ENCODE data around the gene LRTM2. TPM values are rescaled to one million over a fixed set of nuclear protein-coding genes. Genes with fewer than 3 reads are reported as not detected.

Gene LRTM2
- total and polyA plus RNA-seq, 8 donors: not detected

- no peak overlapping the region for H3K27ac ChIP-seq
- peaks cover 0 to 12% (median 0%) of the 10 kb centered on the region in 3 donors for H3K36me3 ChIP-seq
- DNase-seq (no peak), FAIRE-seq (no peak), ATAC-seq (no peak)
- TF ChIP-seq, protein P1, sequence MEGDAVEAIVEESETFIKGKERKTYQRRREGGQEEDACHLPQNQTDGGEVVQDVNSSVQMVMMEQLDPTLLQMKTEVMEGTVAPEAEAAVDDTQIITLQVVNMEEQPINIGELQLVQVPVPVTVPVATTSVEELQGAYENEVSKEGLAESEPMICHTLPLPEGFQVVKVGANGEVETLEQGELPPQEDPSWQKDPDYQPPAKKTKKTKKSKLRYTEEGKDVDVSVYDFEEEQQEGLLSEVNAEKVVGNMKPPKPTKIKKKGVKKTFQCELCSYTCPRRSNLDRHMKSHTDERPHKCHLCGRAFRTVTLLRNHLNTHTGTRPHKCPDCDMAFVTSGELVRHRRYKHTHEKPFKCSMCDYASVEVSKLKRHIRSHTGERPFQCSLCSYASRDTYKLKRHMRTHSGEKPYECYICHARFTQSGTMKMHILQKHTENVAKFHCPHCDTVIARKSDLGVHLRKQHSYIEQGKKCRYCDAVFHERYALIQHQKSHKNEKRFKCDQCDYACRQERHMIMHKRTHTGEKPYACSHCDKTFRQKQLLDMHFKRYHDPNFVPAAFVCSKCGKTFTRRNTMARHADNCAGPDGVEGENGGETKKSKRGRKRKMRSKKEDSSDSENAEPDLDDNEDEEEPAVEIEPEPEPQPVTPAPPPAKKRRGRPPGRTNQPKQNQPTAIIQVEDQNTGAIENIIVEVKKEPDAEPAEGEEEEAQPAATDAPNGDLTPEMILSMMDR (IDR thresholded peaks at IDR 0.05): no peak
- WGBS, 2 donors: 88 to 91% methylated on average over 4 of the region's 4 CpGs
- intact Hi-C loops (cut with DNase I): no loop called here
- no peaks in the 10 kb centered on the region for H3K9me3 ChIP-seq
- H3K4me1 ChIP-seq: peaks cover 0 to 4% (median 3%) of the 10 kb centered on the region in 3 donors
- no peak overlapping the region for H3K4me3 ChIP-seq
- no peaks in the 10 kb centered on the region for H3K27me3 ChIP-seq
Observed at GRCh38 chr12:1778911-1779310, 41.5 kb upstream of the LRTM2 start.

GRCh38 chr12:1779783-1780182, 40.6 kb upstream of the LRTM2 start:
- H3K9me3 ChIP-seq: no peaks in the 10 kb centered on the region
- peak in 2 of 4 donors; percentile 43 to 50 for ATAC-seq
- no peak for FAIRE-seq
- no peaks in the 10 kb centered on the region for H3K27me3 ChIP-seq
- intact Hi-C loops (cut with DNase I): no loop called here
- no peak overlapping the region for H3K27ac ChIP-seq
- H3K36me3 ChIP-seq: peaks cover 0 to 21% (median 0%) of the 10 kb centered on the region in 3 donors
- H3K4me3 ChIP-seq: no peak overlapping the region
- WGBS, 2 donors: 31 to 40% methylated on average over 1 of the region's 1 CpG
- TF ChIP-seq, protein P1 (IDR thresholded peaks at IDR 0.05): no peak
- no peak for DNase-seq
- peaks cover 0 to 4% (median 3%) of the 10 kb centered on the region in 3 donors for H3K4me1 ChIP-seq

GRCh38 chr12:1781772-1782171, 38.6 kb upstream of the LRTM2 start:
- no peaks in the 10 kb centered on the region for H3K9me3 ChIP-seq
- H3K27ac ChIP-seq: no peak overlapping the region
- WGBS, 2 donors: 26 to 33% methylated on average over 2 of the region's 2 CpGs
- intact Hi-C loops (cut with DNase I): no loop called here
- H3K4me1 ChIP-seq: peaks cover 0 to 4% (median 3%) of the 10 kb centered on the region in 3 donors
- H3K4me3 ChIP-seq: no peak overlapping the region
- DNase-seq: no peak
- peaks cover 0 to 37% (median 4%) of the 10 kb centered on the region in 3 donors for H3K36me3 ChIP-seq
- no peaks in the 10 kb centered on the region for H3K27me3 ChIP-seq
- FAIRE-seq: no peak
- peak in 2 of 4 donors; percentile 58 to 65 for ATAC-seq
- TF ChIP-seq, protein P1 (IDR thresholded peaks at IDR 0.05): no peak

DNA sequence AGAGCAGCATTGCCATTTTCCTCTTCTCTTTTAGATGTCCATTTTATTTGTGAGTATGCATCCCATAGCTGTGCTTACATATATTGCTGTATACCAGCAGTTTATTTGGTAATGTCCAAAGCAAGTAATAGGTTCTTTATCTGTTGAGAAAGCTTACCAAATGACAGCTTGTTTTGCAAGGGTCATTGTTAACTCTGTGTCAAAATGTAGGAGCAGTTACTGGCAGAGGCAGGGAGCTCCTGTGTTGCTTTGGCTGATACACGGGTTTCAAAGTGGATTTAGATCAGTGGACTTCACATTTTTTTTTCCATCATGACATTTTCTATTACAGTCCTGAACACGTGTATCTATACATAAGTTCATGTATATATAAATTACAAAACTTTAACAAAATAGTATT, 38.1 kb upstream of the LRTM2 start:
- Histone ChIP-seq H3K27ac (no peak overlapping the region), H3K4me3 (no peak overlapping the region), H3K9me3 (no peaks in the 10 kb centered on the region), H3K4me1 (peaks cover 0 to 4% (median 3%) of the 10 kb centered on the region in 3 donors), H3K27me3 (no peaks in the 10 kb centered on the region), H3K36me3 (peaks cover 0 to 37% (median 4%) of the 10 kb centered on the region in 3 donors)
- no peak for DNase-seq
- 51 to 53% methylated on average over 2 of the region's 2 CpGs for WGBS, 2 donors
- ATAC-seq: no peak
- TF ChIP-seq, protein P1 (IDR thresholded peaks at IDR 0.05): no peak
- intact Hi-C loops (cut with DNase I): no loop called here
- FAIRE-seq: no peak

- Histone ChIP-seq H3K27me3 (no peaks in the 10 kb centered on the region), H3K4me1 (no peaks in the 10 kb centered on the region), H3K9me3 (no peaks in the 10 kb centered on the region), H3K4me3 (no peak overlapping the region), H3K36me3 (peaks cover 0 to 27% (median 4%) of the 10 kb centered on the region in 3 donors), H3K27ac (no peak overlapping the region)
- ATAC-seq (no peak), FAIRE-seq (no peak), DNase-seq (no peak)
- WGBS, 2 donors: 73 to 83% methylated on average over 6 of the region's 6 CpGs
- intact Hi-C loops (cut with DNase I): no loop called here
- TF ChIP-seq, protein P1 (IDR thresholded peaks at IDR 0.05): no peak
Observed at GRCh38 chr12:1787714-1788113, 32.7 kb upstream of the LRTM2 start.
